ENCODE data around the gene DNASE2. TPM values are rescaled to one million over a fixed set of nuclear protein-coding genes. Genes with fewer than 3 reads are reported as not detected.
"Not testable (repeated sequence)": the region's sequence is repeated elsewhere in the genome, so short reads cannot be mapped to it uniquely, and the experiment has no call there.

DNASE2 gene
- total and polyA plus RNA-seq, 9 donors, result 5.7 to 12.3 (median 10.0) TPM

- DNase-seq, result no peak
- H3K4me1 ChIP-seq (ENCODE audit: control insufficient read depth, insufficient read depth, low read length), result peaks cover 10% of the 10 kb centered on the region
- WGBS (ENCODE audit: insufficient coverage), result 75% methylated on average over 19 of the region's 19 CpGs
- H3K36me3 ChIP-seq (ENCODE audit: control insufficient read depth, insufficient read depth, low read length), result no peaks in the 10 kb centered on the region
- no peak overlapping the region for H3K4me3 ChIP-seq (ENCODE audit: low read length)
- no peak overlapping the region for H3K27ac ChIP-seq (ENCODE audit: low read length)
- H3K27me3 ChIP-seq (ENCODE audit: control insufficient read depth, insufficient read depth, low read length), result peaks cover 2% of the 10 kb centered on the region
- H3K9me3 ChIP-seq (replicated peaks; ENCODE audit: control insufficient read depth, low read depth, low read length), result no peaks in the 10 kb centered on the region
These were observed 15.4 kb downstream of the DNASE2 start for GRCh38 chr19:12865746-12866415.

DNA sequence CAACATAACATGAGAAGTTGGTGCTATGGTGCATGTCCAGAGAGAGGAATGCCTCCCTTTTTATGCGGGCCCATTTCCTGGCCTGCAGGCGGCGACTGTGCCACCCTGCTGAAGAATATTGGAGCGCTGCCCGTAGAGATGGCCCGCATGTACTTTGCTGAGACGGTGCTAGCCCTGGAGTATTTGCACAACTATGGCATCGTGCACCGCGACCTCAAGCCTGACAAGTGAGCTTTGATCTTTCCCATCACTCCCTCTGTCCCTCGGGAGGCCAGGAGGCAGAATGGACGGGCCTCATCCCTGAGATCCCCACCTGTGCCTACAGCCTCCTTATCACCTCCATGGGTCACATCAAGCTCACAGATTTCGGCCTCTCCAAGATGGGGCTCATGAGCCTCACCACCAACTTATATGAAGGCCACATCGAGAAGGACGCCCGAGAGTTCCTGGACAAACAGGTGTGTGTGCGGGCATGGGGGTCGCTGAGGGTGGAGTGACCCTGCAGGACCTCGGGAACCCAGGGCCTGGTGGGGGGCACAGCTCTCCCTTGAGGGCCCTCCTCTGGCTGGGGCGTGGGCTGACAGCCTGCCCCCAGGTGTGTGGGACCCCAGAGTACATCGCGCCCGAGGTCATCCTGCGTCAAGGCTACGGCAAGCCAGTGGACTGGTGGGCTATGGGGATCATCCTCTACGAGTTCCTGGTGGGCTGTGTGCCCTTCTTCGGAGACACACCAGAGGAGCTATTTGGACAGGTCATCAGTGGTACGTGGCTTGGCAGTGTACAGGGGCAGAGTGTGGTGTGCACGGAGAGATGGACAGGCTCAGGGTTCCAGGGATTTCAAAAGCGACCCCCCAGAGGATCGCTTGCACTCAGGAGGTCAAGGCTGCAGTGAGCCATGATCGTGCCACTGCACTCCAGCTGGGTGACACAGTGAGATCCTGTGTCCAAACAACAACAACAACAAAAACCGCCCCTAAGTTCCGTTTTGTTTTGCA, 16.2 kb downstream of the DNASE2 start:
- no peaks in the 10 kb centered on the region for H3K36me3 ChIP-seq (ENCODE audit: control insufficient read depth, insufficient read depth, low read length)
- H3K9me3 ChIP-seq (replicated peaks; ENCODE audit: control insufficient read depth, low read depth, low read length), result no peaks in the 10 kb centered on the region
- H3K4me3 ChIP-seq (ENCODE audit: low read length), result no peak overlapping the region
- H3K27me3 ChIP-seq (ENCODE audit: control insufficient read depth, insufficient read depth, low read length), result peaks cover 2% of the 10 kb centered on the region
- no peak overlapping the region for H3K27ac ChIP-seq (ENCODE audit: low read length)
- no peak for DNase-seq
- 92% methylated on average over 30 of the region's 34 CpGs for WGBS (ENCODE audit: insufficient coverage)
- peaks cover 10% of the 10 kb centered on the region for H3K4me1 ChIP-seq (ENCODE audit: control insufficient read depth, insufficient read depth, low read length)

- Histone ChIP-seq H3K27me3 (ENCODE audit: control insufficient read depth, insufficient read depth, low read length) (peaks cover 2% of the 10 kb centered on the region), H3K27ac (ENCODE audit: low read length) (no peak overlapping the region), H3K36me3 (ENCODE audit: control insufficient read depth, insufficient read depth, low read length) (no peaks in the 10 kb centered on the region), H3K9me3 (replicated peaks; ENCODE audit: control insufficient read depth, low read depth, low read length) (no peaks in the 10 kb centered on the region), H3K4me3 (ENCODE audit: low read length) (no peak overlapping the region), H3K4me1 (ENCODE audit: control insufficient read depth, insufficient read depth, low read length) (peaks cover 10% of the 10 kb centered on the region)
- DNase-seq, result no peak
- WGBS (ENCODE audit: insufficient coverage), result 100% methylated on average over 1 of the region's 4 CpGs
These were observed 17.1 kb downstream of the DNASE2 start for GRCh38 chr19:12864143-12864542.

DNA sequence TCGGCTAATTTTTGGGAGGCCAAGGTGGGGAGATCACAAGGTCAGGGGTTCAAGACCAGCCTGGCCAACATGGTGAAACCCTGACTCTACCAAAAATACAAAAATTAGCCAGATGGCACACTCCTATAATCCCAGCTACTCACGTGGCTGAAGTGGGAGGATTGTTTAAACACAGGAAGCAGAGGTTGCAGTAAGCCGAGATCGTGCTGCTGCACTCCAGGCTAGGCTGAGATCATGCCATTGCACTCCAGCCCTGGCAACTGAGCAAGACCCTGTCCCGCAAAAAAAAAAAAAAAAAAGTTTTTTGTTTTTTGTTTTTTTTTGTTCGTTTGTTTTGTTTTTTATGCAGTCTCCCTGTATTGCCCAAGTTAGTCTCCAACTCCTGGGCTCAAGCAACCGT, 21.7 kb downstream of the DNASE2 start:
- Histone ChIP-seq H3K9me3 (replicated peaks; ENCODE audit: control insufficient read depth, low read depth, low read length) (peaks cover 2% of the 10 kb centered on the region), H3K4me1 (ENCODE audit: control insufficient read depth, insufficient read depth, low read length) (no peaks in the 10 kb centered on the region), H3K36me3 (ENCODE audit: control insufficient read depth, insufficient read depth, low read length) (no peaks in the 10 kb centered on the region), H3K27me3 (ENCODE audit: control insufficient read depth, insufficient read depth, low read length) (peaks cover 2% of the 10 kb centered on the region), H3K27ac (ENCODE audit: low read length) (no peak overlapping the region), H3K4me3 (ENCODE audit: low read length) (no peak overlapping the region)
- 50% methylated on average over 1 of the region's 7 CpGs for WGBS (ENCODE audit: insufficient coverage)
- no peak for DNase-seq

- Histone ChIP-seq H3K36me3 (ENCODE audit: control insufficient read depth, insufficient read depth, low read length) (no peaks in the 10 kb centered on the region), H3K4me3 (ENCODE audit: low read length) (no peak overlapping the region), H3K27ac (ENCODE audit: low read length) (no peak overlapping the region), H3K4me1 (ENCODE audit: control insufficient read depth, insufficient read depth, low read length) (no peaks in the 10 kb centered on the region), H3K9me3 (replicated peaks; ENCODE audit: control insufficient read depth, low read depth, low read length) (peaks cover 2% of the 10 kb centered on the region), H3K27me3 (ENCODE audit: control insufficient read depth, insufficient read depth, low read length) (peaks cover 2% of the 10 kb centered on the region)
- 93% methylated on average over 30 of the region's 35 CpGs for WGBS (ENCODE audit: insufficient coverage)
- no peak for DNase-seq
These were observed 23.0 kb downstream of the DNASE2 start for GRCh38 chr19:12858041-12858928.

- no peak for DNase-seq
- no peak overlapping the region for H3K4me3 ChIP-seq (ENCODE audit: low read length)
- no CpG with 5 or more reads among the region's 1 CpG for WGBS (ENCODE audit: insufficient coverage)
- no peaks in the 10 kb centered on the region for H3K4me1 ChIP-seq (ENCODE audit: control insufficient read depth, insufficient read depth, low read length)
- peaks cover 2% of the 10 kb centered on the region for H3K9me3 ChIP-seq (replicated peaks; ENCODE audit: control insufficient read depth, low read depth, low read length)
- H3K27ac ChIP-seq (ENCODE audit: low read length), result no peak overlapping the region
- no peaks in the 10 kb centered on the region for H3K27me3 ChIP-seq (ENCODE audit: control insufficient read depth, insufficient read depth, low read length)
- H3K36me3 ChIP-seq (ENCODE audit: control insufficient read depth, insufficient read depth, low read length), result no peaks in the 10 kb centered on the region
These were observed 24.6 kb downstream of the DNASE2 start for GRCh38 chr19:12856653-12857052.

DNA sequence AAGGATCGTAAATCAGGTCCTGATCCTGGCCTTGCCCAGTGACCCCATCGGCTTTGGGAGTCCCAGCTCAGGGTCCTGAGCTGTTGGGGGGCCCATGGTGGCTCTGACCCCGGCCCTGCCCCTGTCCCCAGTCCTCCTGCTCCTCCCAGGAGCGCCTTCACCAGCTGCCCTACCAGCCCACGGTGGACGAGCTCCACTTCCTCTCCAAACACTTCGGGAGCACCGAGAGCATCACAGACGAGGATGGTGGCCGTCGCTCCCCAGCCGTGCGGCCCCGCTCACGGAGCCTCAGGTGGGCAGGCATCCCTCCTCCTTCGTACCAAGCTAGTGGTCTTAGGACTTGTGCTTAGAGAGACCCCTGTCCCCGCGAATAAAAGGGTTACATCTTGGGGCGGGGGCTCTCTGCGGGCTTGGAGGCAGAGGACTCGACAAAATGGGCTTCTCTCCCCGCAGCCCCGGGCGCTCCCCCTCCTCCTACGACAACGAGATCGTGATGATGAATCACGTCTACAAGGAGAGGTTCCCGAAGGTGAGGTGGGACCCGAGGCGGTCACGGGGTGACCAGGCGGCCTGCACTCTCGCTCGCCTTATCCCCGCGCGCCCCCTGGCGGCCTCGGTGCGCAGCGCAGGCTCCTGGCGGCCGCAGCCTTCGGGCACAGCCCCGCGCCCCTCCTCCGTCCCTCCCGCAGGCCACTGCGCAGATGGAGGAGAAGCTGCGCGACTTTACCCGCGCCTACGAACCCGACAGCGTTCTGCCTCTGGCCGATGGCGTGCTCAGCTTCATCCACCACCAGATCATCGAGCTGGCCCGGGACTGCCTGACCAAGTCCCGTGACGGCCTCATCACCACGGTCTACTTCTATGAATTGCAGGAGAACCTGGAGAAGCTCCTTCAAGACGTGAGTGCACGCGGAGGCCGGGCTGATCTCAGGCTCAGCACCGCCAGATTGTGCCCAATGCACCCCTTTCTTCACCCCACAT, 33.8 kb downstream of the DNASE2 start:
- Histone ChIP-seq H3K9me3 (replicated peaks; ENCODE audit: control insufficient read depth, low read depth, low read length) (no peaks in the 10 kb centered on the region), H3K27ac (ENCODE audit: low read length) (no peak overlapping the region), H3K4me1 (ENCODE audit: control insufficient read depth, insufficient read depth, low read length) (peaks cover 7% of the 10 kb centered on the region), H3K36me3 (ENCODE audit: control insufficient read depth, insufficient read depth, low read length) (no peaks in the 10 kb centered on the region), H3K27me3 (ENCODE audit: control insufficient read depth, insufficient read depth, low read length) (peaks cover 33% of the 10 kb centered on the region), H3K4me3 (ENCODE audit: low read length) (peak overlapping the region; percentile 21)
- peak; percentile 86 for DNase-seq
- 11% methylated on average over 64 of the region's 69 CpGs for WGBS (ENCODE audit: insufficient coverage)

DNA sequence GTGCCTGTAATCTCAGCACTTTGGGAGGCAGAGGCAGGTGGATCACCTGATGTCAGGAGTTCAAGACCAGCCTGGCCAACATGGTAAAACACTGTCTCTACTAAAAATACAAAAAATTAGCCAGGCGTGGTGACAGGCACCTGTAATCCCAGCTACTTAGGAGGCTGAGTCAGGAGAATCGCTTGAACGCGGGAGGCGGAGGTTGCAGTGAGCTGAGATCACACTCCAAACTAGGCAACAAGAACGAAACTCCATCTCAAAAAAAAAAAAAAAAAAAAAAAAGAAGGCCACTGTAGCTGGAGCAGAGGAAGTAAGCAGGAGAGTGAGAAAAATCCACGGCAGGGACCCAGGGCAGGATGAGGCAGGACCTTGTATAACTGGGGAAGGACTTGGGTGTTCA, 34.6 kb downstream of the DNASE2 start:
- H3K4me1 ChIP-seq (ENCODE audit: control insufficient read depth, insufficient read depth, low read length); H3K36me3 ChIP-seq (ENCODE audit: control insufficient read depth, insufficient read depth, low read length); H3K27ac ChIP-seq (ENCODE audit: low read length); H3K4me3 ChIP-seq (ENCODE audit: low read length); DNase-seq; H3K9me3 ChIP-seq (replicated peaks; ENCODE audit: control insufficient read depth, low read depth, low read length): not testable (repeated sequence)
- WGBS (ENCODE audit: insufficient coverage), result 57% methylated on average over 1 of the region's 7 CpGs
- peaks cover 40% of the 10 kb centered on the region for H3K27me3 ChIP-seq (ENCODE audit: control insufficient read depth, insufficient read depth, low read length)

Data from muscle of leg (tissue), 11 donors.